ENCODE measurements around the gene HBB. TPM values are rescaled to one million over a fixed set of nuclear protein-coding genes. Genes with fewer than 3 reads are reported as not detected.
"Not testable (repeated sequence)": the region's sequence is repeated elsewhere in the genome, so short reads cannot be mapped to it uniquely, and the experiment has no call there.

HBB gene
- polyA plus RNA-seq, 1 experiment: not detected

DNA sequence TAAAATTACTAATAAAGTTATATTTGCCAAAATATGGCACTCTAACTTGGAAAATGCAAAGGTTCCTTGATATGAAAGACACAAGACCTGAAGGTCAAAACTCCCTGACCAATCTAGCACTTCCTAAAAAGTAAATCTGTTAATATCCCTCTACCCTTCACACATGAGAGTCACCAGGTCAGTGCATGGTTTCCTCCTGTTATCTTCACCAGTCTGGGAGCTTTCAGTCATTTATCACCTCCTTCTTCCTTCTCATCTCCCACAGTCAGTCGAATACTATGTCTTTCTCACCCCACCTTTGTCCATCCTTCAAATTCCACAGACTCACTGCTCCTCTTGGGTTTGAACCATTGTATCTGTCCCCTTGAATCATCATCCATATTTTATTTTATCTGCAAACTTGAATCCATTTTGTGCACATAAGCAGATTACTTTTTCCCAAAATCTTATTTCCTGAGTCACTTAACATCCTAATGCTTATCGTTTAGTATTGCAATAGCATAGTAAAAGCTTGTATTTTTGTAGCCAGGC is 40.2 kb upstream of the HBB start:
- ChIA-PET CTCF (no interaction called here), POLR2A (no interaction called here)
- TF ChIP-seq, protein P1, sequence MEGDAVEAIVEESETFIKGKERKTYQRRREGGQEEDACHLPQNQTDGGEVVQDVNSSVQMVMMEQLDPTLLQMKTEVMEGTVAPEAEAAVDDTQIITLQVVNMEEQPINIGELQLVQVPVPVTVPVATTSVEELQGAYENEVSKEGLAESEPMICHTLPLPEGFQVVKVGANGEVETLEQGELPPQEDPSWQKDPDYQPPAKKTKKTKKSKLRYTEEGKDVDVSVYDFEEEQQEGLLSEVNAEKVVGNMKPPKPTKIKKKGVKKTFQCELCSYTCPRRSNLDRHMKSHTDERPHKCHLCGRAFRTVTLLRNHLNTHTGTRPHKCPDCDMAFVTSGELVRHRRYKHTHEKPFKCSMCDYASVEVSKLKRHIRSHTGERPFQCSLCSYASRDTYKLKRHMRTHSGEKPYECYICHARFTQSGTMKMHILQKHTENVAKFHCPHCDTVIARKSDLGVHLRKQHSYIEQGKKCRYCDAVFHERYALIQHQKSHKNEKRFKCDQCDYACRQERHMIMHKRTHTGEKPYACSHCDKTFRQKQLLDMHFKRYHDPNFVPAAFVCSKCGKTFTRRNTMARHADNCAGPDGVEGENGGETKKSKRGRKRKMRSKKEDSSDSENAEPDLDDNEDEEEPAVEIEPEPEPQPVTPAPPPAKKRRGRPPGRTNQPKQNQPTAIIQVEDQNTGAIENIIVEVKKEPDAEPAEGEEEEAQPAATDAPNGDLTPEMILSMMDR (IDR thresholded peaks at IDR 0.05; ENCODE audit: insufficient read depth, low read depth, low read length): no peak
- Histone ChIP-seq H3K36me3 (ENCODE audit: control insufficient read depth, insufficient read depth, low read length) (no peaks in the 10 kb centered on the region), H3K27me3 (ENCODE audit: control insufficient read depth, insufficient read depth, low read length) (no peaks in the 10 kb centered on the region), H3K4me3 (ENCODE audit: low read depth, low read length) (no peak overlapping the region)
- DNase-seq (ENCODE audit: low read depth): no peak

DNA sequence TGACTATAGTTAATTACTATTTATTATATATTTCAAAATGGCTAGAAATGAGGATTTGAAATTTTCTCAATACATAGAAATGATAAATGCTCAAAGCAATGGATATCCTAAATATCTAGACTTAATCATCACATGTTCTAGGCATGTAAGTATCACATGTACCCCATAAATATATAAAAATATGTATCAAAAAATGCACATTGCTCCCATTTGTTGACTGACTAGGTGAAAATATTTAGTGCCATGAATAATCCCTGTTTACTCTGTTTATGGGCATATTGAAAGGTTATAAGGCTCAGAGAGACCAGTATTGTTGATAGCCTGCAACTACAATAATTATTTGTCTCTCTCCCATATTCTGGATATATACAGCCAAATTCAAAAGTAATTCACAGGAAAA is 39.7 kb upstream of the HBB start:
- CTCF ChIA-PET: no interaction called here
- H3K4me3 ChIP-seq (ENCODE audit: low read depth, low read length): no peak overlapping the region
- POLR2A ChIA-PET: no interaction called here
- DNase-seq (ENCODE audit: low read depth): no peak
- TF ChIP-seq, protein P1 (IDR thresholded peaks at IDR 0.05; ENCODE audit: insufficient read depth, low read depth, low read length): no peak
- no peaks in the 10 kb centered on the region for H3K27me3 ChIP-seq (ENCODE audit: control insufficient read depth, insufficient read depth, low read length)
- H3K36me3 ChIP-seq (ENCODE audit: control insufficient read depth, insufficient read depth, low read length): no peaks in the 10 kb centered on the region

DNA sequence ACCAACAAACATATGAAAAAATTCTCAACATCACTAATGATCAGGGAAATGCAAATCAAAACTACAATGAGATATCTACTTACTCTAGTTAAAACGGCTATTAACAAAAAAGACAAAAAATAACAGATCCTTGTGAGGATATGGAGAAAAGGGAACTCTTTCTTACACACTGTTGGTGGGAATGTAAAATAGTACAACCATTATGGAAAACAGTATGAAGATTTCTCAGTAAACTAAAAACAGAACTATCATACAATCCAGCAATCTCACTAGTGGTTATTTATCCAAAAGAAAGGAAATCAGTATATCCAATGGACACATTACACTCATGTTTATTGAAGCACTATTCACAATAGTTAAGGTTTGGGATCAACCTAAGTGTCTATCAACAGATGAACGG is 39.0 kb upstream of the HBB start:
- TF ChIP-seq, protein P1 (IDR thresholded peaks at IDR 0.05; ENCODE audit: insufficient read depth, low read depth, low read length): no peak
- Histone ChIP-seq H3K4me3 (ENCODE audit: low read depth, low read length) (no peak overlapping the region), H3K27me3 (ENCODE audit: control insufficient read depth, insufficient read depth, low read length) (no peaks in the 10 kb centered on the region), H3K36me3 (ENCODE audit: control insufficient read depth, insufficient read depth, low read length) (no peaks in the 10 kb centered on the region)
- POLR2A ChIA-PET: no interaction called here
- CTCF ChIA-PET: interaction anchor here (1.9 kb wide), 1 partner anchor 14 kb away, joined by 5 read pairs; no protein-coding TSS in a partner anchor
- no peak for DNase-seq (ENCODE audit: low read depth)

DNA sequence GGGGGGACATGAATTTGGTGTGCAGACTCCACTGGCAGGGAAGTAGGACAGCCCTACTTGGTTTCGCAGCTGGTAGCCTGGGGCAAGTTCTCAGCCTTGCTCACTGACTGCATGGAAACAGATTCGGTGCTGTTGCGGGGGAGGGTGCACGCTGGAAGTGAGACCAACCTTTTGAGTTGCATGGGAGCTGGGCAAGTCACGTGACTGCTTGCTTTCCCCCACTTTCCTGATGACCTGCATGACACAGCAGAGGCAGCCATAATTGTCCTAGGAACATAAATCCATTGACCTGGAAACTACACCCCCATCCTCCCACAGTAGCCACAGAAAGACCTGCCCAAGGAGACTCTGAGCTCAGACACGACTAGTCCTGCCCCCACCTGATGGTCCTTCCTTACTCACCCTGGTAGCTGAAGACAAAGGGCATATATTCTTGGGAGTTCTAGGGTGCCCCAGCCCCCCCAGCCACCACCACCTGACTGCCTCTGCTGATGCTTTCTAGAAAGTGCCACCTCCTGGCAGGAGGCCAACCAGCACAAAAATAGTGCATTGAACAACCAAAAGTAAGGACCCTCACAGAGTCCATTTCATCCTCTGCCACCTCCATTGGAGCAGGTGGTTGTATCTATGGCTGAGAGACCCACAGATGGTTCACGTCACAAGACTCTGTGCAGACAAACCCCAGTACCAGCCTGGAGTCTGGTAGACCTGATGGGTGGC is 31.8 kb upstream of the HBB start:
- Histone ChIP-seq H3K27me3 (ENCODE audit: control insufficient read depth, insufficient read depth, low read length) (no peaks in the 10 kb centered on the region), H3K36me3 (ENCODE audit: control insufficient read depth, insufficient read depth, low read length) (no peaks in the 10 kb centered on the region), H3K4me3 (ENCODE audit: low read depth, low read length) (no peak overlapping the region)
- no peak for DNase-seq (ENCODE audit: low read depth)
- TF ChIP-seq, protein P1 (IDR thresholded peaks at IDR 0.05; ENCODE audit: insufficient read depth, low read depth, low read length): no peak
- ChIA-PET CTCF (no interaction called here), POLR2A (interaction anchor here (0.6 kb wide), 1 partner anchor 9 kb away, joined by 3 read pairs; the partner anchor contains the start of gene HBG1)

DNA sequence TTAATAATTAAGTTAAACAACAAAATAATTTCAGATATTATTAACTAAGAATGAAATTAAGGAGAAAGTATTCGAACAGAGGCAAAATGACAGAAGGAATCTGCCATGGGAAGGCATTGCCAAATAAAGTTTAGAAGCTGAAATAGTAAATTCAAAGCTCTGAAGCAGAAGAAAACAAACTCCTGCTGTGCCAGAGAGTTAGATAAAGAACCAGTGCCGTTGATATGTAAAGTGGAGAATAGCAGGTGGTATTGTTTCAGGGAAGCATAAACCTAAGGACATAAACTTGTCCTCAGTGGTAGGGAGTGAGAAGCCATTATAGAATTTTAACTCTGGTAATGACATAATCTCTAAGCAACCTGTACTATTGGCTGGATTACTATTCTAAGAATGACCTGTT is 30.4 kb upstream of the HBB start:
- DNase-seq (ENCODE audit: low read depth): no peak
- no peaks in the 10 kb centered on the region for H3K36me3 ChIP-seq (ENCODE audit: control insufficient read depth, insufficient read depth, low read length)
- ChIA-PET CTCF (no interaction called here), POLR2A (no interaction called here)
- H3K27me3 ChIP-seq (ENCODE audit: control insufficient read depth, insufficient read depth, low read length): no peaks in the 10 kb centered on the region
- TF ChIP-seq, protein P1 (IDR thresholded peaks at IDR 0.05; ENCODE audit: insufficient read depth, low read depth, low read length): no peak
- H3K4me3 ChIP-seq (ENCODE audit: low read depth, low read length): no peak overlapping the region

DNA sequence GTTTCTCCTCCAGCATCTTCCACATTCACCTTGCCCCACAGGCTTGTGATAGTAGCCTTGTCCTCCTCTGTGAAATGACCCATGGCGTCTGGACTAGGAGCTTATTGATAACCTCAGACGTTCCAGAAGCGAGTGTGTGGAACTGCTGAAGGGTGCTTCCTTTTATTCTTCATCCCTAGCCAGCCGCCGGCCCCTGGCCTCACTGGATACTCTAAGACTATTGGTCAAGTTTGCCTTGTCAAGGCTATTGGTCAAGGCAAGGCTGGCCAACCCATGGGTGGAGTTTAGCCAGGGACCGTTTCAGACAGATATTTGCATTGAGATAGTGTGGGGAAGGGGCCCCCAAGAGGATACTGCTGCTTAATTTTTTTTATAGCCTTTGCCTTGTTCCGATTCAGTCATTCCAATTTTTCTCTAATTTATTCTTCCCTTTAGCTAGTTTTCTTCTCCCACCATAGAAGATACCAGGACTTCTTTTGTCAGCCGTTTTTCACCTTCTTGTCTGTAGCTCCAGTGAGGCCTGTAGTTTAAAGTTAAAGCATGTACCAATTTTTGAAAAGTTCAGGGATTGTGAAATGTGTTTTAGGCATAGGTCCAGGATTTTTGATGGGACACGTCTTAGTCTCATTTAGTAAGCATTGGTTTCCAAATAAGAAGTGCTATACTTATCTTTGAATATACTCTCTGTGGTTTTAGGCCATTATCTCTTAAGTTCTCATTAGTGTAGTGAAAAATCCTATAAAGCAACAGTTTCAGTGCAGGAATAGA is 28.0 kb upstream of the HBB start, which contains the start of gene HBG2:
HBG2 (minus strand) TSS at position 136 of the 768 bp plus-strand sequence; CDS start at position 83, 53 bp downstream.
- DNase-seq (ENCODE audit: low read depth); POLR2A ChIA-PET; H3K36me3 ChIP-seq (ENCODE audit: control insufficient read depth, insufficient read depth, low read length); H3K4me3 ChIP-seq (ENCODE audit: low read depth, low read length); H3K27me3 ChIP-seq (ENCODE audit: control insufficient read depth, insufficient read depth, low read length); CTCF ChIA-PET: not testable (repeated sequence)

DNA sequence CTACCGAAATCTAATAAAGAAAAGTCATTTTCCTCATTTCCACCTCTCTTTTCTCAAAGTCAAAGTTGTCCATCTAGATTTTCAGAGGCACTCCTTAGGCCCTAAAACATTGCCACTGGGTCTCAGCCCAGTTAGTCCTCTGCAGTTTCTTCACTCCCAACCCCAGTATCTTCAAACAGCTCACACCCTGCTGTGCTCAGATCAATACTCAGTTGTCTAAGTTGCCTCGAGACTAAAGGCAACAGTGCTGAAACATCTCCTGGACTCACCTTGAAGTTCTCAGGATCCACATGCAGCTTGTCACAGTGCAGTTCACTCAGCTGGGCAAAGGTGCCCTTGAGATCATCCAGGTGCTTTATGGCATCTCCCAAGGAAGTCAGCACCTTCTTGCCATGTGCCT is 27.2 kb upstream of the HBB start:
- DNase-seq (ENCODE audit: low read depth); H3K27me3 ChIP-seq (ENCODE audit: control insufficient read depth, insufficient read depth, low read length); CTCF ChIA-PET; POLR2A ChIA-PET; H3K36me3 ChIP-seq (ENCODE audit: control insufficient read depth, insufficient read depth, low read length); H3K4me3 ChIP-seq (ENCODE audit: low read depth, low read length): not testable (repeated sequence)

DNA sequence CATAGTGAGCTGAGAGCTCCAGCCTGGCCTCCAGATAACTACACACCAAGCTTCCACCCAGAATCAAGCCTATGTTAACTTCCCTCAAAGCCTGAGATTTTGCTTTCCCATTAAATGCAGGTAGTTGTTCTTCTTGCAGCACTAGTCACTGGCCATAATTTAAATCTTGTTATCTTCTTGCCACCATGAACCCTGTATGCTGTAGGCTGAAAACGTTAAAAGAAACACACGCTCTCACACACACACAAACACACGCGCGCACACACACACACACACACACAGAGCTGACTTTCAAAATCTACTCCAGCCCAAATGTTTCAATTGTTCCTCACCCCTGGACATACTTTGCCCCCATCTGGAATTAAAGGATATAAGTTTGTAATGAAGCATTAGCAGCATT is 26.6 kb upstream of the HBB start:
- H3K27me3 ChIP-seq (ENCODE audit: control insufficient read depth, insufficient read depth, low read length); CTCF ChIA-PET; H3K4me3 ChIP-seq (ENCODE audit: low read depth, low read length); H3K36me3 ChIP-seq (ENCODE audit: control insufficient read depth, insufficient read depth, low read length); POLR2A ChIA-PET; DNase-seq (ENCODE audit: low read depth): not testable (repeated sequence)

Measured in BJ (cell line).